ACC112 (cell line): ENCODE data around the gene PJA2.

Experiments used
- H2AFZ ChIP-seq: fragments of 200-600 bp; sonication (generic); one replicate; pipeline ENCODE4 v1.6.0; 2017; ENCODE audit warnings: antibody characterized with exemption, low read length; ENCODE audit not compliant: unreplicated experiment
- H3K27ac ChIP-seq: fragments of 200-600 bp; sonication (generic); 2 replicates; pipeline ENCODE4 v1.5.1; 2014; ENCODE audit warnings: low read depth, mild to moderate bottlenecking, antibody characterized with exemption, low read length, moderate library complexity
- H3K27me3 ChIP-seq: fragments of 200-600 bp; sonication (generic); 2 replicates; pipeline ENCODE4 v1.6.1; 2014; ENCODE audit warnings: mild to moderate bottlenecking, antibody characterized with exemption, low read length, moderate library complexity, mixed read lengths; ENCODE audit not compliant: insufficient read depth
- H3K36me3 ChIP-seq: fragments of 200-600 bp; sonication (generic); 2 replicates; pipeline ENCODE4 v1.6.1; 2016; ENCODE audit warnings: mild to moderate bottlenecking, antibody characterized with exemption, low read length, moderate library complexity, mixed read lengths; ENCODE audit not compliant: insufficient read depth
- H3K4me1 ChIP-seq: fragments of 200-600 bp; sonication (generic); one replicate; pipeline ENCODE4 v1.6.1; 2016; ENCODE audit warnings: low read length, mixed read lengths; ENCODE audit not compliant: insufficient read depth, unreplicated experiment, control insufficient read depth
- H3K4me3 ChIP-seq: fragments of 200-600 bp; sonication (generic); 2 replicates; pipeline ENCODE4 v1.5.1; 2014; ENCODE audit warnings: mild to moderate bottlenecking, low read depth, low read length
- H3K79me2 ChIP-seq: fragments of 200-600 bp; sonication (generic); one replicate; pipeline ENCODE4 v1.6.0; 2016; ENCODE audit warnings: low read length; ENCODE audit not compliant: control insufficient read depth, unreplicated experiment, insufficient read depth

Gene PJA2

DNA sequence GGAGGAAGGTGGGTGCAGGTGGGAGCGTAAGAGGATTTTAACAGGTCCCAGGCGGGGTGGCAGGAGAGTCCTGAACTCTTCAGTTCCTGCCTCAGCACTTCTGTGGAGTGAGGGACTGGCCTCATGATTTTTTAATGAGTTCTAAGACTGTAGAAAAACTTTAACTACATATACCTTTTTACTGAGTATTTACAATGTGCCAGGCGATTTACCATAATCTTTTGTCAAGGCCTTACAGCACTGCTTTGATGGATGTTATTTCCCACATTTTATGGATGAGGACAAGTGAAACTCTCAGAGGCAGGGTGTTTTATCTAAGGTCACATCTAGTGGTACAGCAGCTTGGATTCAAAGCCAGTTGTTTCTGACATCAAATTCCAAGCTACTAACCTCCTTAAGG, 99.5 kb downstream of the PJA2 start:
- H2AFZ ChIP-seq = no peak overlapping the region
- no peak overlapping the region for H3K4me3 ChIP-seq
- H3K79me2 ChIP-seq = no peaks in the 10 kb centered on the region
- no peaks in the 10 kb centered on the region for H3K27me3 ChIP-seq
- H3K4me1 ChIP-seq = no peaks in the 10 kb centered on the region
- H3K36me3 ChIP-seq = no peaks in the 10 kb centered on the region
- H3K27ac ChIP-seq = no peak overlapping the region

DNA sequence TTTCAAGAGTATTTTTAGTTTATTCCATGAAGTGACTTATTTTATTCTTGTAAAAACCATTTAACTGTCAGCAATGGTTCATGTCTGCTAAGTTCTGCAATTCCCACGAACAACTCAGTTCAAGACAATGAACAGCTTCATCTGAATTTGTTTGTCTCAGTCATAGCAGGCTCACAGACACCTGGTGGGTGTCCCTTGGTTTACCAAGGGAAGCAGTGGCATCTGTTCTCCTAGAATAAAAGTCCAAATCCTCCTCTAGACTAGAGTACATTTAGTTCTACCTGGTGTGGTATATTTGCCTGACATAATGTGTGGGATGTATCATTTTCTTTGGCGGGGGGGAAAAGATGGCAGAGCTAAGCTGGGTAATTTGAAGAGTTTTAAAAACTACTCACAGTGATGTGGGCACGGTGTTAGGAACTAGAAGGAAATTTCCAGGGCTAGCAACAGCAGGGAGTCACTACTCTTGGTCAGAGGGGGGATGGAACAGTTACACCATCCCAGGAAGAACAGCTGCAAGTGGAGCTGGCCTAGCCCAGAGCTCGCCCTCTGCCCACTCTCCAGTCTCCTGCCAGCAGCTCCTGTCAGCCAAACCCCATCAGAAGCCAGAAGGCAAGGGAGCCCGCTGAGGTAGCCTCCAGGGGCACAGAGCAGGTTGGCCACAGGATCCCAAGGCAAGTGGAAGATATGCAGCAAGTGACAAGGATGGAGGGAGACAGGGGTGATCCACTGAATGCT, 100.3 kb downstream of the PJA2 start:
- Histone ChIP-seq H3K27ac (no peak overlapping the region), H3K4me3 (no peak overlapping the region), H3K36me3 (no peaks in the 10 kb centered on the region), H3K4me1 (no peaks in the 10 kb centered on the region), H3K79me2 (no peaks in the 10 kb centered on the region), H2AFZ (no peak overlapping the region), H3K27me3 (peaks cover under 1% of the 10 kb centered on the region; the same call in 1 of the 2 replicates)

- peaks cover 11% of the 10 kb centered on the region; the same call in 1 of the 2 replicates for H3K27me3 ChIP-seq
- no peak overlapping the region for H2AFZ ChIP-seq
- no peak overlapping the region for H3K27ac ChIP-seq
- H3K4me1 ChIP-seq = no peaks in the 10 kb centered on the region
- no peaks in the 10 kb centered on the region for H3K79me2 ChIP-seq
- no peak overlapping the region for H3K4me3 ChIP-seq
- no peaks in the 10 kb centered on the region for H3K36me3 ChIP-seq
These were observed 101.8 kb downstream of the PJA2 start for GRCh38 chr5:109307951-109308350.

DNA sequence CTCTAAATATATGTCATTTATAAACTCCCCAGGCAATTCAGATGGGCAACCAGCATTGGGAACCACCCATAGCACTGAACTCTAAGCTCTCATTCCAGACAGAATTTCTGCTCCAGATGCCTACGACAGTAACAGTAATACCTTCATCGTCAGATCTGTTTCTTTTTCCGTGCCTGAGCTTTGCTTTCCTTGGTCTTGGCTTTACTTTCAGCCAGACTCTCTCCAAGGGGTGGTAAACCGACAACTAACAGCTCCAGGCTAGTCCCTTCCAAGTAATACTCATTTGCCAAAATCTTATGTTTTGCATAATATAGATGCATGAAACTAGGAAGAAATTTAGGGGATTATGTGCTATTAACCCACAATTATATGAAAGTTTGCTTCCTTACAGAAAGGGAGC, 102.3 kb downstream of the PJA2 start:
- no peaks in the 10 kb centered on the region for H3K4me1 ChIP-seq
- H3K79me2 ChIP-seq = no peaks in the 10 kb centered on the region

GRCh38 chr5:109305352-109305751, 104.4 kb downstream of the PJA2 start:
- peaks cover 34% of the 10 kb centered on the region for H3K27me3 ChIP-seq
- H2AFZ ChIP-seq = no peak overlapping the region
- no peaks in the 10 kb centered on the region for H3K4me1 ChIP-seq
- no peak overlapping the region for H3K27ac ChIP-seq
- no peaks in the 10 kb centered on the region for H3K36me3 ChIP-seq
- no peaks in the 10 kb centered on the region for H3K79me2 ChIP-seq
- no peak overlapping the region for H3K4me3 ChIP-seq

More for the DNA sequence above, 102.3 kb downstream of the PJA2 start:
- Histone ChIP-seq H2AFZ (no peak overlapping the region), H3K27ac (no peak overlapping the region), H3K4me3 (no peak overlapping the region), H3K27me3 (peaks cover 14% of the 10 kb centered on the region; the same call in 1 of the 2 replicates), H3K36me3 (no peaks in the 10 kb centered on the region)

- Histone ChIP-seq H2AFZ (no peak overlapping the region), H3K27me3 (peaks cover 44% of the 10 kb centered on the region), H3K4me1 (no peaks in the 10 kb centered on the region), H3K36me3 (no peaks in the 10 kb centered on the region), H3K4me3 (no peak overlapping the region), H3K27ac (no peak overlapping the region), H3K79me2 (no peaks in the 10 kb centered on the region)
These were observed 105.5 kb downstream of the PJA2 start for GRCh38 chr5:109304309-109304708.

- Histone ChIP-seq H3K4me1 (no peaks in the 10 kb centered on the region), H3K4me3 (no peak overlapping the region), H3K27ac (no peak overlapping the region), H3K36me3 (no peaks in the 10 kb centered on the region), H3K79me2 (no peaks in the 10 kb centered on the region), H3K27me3 (peaks cover 53% of the 10 kb centered on the region), H2AFZ (no peak overlapping the region)
These were observed 109.4 kb downstream of the PJA2 start for GRCh38 chr5:109300367-109300766.

DNA sequence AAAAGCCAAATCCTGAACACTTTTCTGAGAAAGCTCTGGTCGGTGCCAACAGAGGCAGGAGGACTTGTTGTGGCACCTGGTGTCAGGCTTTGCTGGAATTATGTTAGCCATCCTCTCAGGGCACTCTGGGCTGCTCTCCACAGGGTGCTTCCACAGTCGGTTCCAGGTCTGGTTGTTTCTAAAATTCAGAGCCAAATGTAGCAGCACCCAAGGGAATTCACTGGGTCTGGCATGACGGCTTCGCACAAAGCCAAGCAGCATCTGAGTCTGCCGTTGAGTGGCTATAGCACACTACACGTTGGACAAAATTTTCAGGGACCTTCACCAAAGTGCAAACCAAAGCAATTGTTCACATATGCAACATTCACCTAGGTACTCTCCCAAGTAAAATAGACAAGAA, 110.2 kb downstream of the PJA2 start:
- peaks cover 53% of the 10 kb centered on the region for H3K27me3 ChIP-seq
- H3K79me2 ChIP-seq = no peaks in the 10 kb centered on the region
- no peaks in the 10 kb centered on the region for H3K36me3 ChIP-seq
- no peaks in the 10 kb centered on the region for H3K4me1 ChIP-seq
- H3K27ac ChIP-seq = no peak overlapping the region
- no peak overlapping the region for H3K4me3 ChIP-seq
- no peak overlapping the region for H2AFZ ChIP-seq

GRCh38 chr5:109298794-109299193, 111.0 kb downstream of the PJA2 start:
- no peaks in the 10 kb centered on the region for H3K36me3 ChIP-seq
- H3K4me1 ChIP-seq = no peaks in the 10 kb centered on the region
- peaks cover 47% of the 10 kb centered on the region for H3K27me3 ChIP-seq
- no peaks in the 10 kb centered on the region for H3K79me2 ChIP-seq
- H3K4me3 ChIP-seq = no peak overlapping the region
- H2AFZ ChIP-seq = no peak overlapping the region
- no peak overlapping the region for H3K27ac ChIP-seq

- H3K36me3 ChIP-seq = no peaks in the 10 kb centered on the region
- H3K27me3 ChIP-seq = peaks cover 45% of the 10 kb centered on the region
- no peaks in the 10 kb centered on the region for H3K79me2 ChIP-seq
- H3K4me3 ChIP-seq = no peak overlapping the region
- no peak overlapping the region for H3K27ac ChIP-seq
- H3K4me1 ChIP-seq = no peaks in the 10 kb centered on the region
- H2AFZ ChIP-seq = no peak overlapping the region
These were observed 111.9 kb downstream of the PJA2 start for GRCh38 chr5:109297900-109298299.

- Histone ChIP-seq H3K27ac (no peak overlapping the region), H3K4me1 (no peaks in the 10 kb centered on the region), H3K36me3 (no peaks in the 10 kb centered on the region), H3K27me3 (0 out of 2 replicates have a peak, but pooled peaks cover 2% of the 10 kb centered on the region), H3K79me2 (no peaks in the 10 kb centered on the region), H3K4me3 (no peak overlapping the region), H2AFZ (no peak overlapping the region)
These were observed 118.7 kb downstream of the PJA2 start for GRCh38 chr5:109291090-109291489.
